H1 (cell line): ENCODE measurements around the gene SLC4A1. TPM values are rescaled to one million over a fixed set of nuclear protein-coding genes. Genes with fewer than 3 reads are reported as not detected.
A peak's percentile ranks its signal among the peaks of the same experiment; 100 is the strongest.

ENCODE experiments used
- ASH2L ChIP-seq: fragments of 200-600, 300-600 bp; sonication (generic); IDR thresholded peaks from one replicate; pipeline ENCODE4 v1.7.1; 2017; ENCODE audit warnings: low read length
- BACH1 ChIP-seq: IDR thresholded peaks from 2 replicates; pipeline ENCODE4 v1.6.1; 2012; ENCODE audit warnings: low read length, improper control_type of control experiment
- CBX5 ChIP-seq: fragments of 300-800, 300-1000 bp; sonication (generic); IDR thresholded peaks from 2 replicates; pipeline ENCODE4 v1.7.1; 2016; ENCODE audit warnings: antibody characterized with exemption, low read length, low read depth
- CBX8 ChIP-seq: fragments of 300-800, 300-1000 bp; sonication (generic); IDR thresholded peaks from 2 replicates; pipeline ENCODE4 v1.7.1; 2016; ENCODE audit warnings: low read depth, low read length, borderline replicate concordance
- CHD1 ChIP-seq: IDR thresholded peaks from 2 replicates; pipeline ENCODE4 v1.6.1; 2012; ENCODE audit warnings: low read depth, low read length, improper control_type of control experiment
- CTBP2 ChIP-seq: IDR thresholded peaks from 2 replicates; pipeline ENCODE4 v1.7.0; 2011; ENCODE audit warnings: borderline replicate concordance, mild to moderate bottlenecking, moderate library complexity, mixed read lengths, low read length; ENCODE audit not compliant: insufficient read depth, insufficient read length
- EZH2 ChIP-seq: fragments of 200-600 bp; sonication (generic); IDR thresholded peaks from 2 replicates; pipeline ENCODE4 v1.7.1; 2012; ENCODE audit warnings: low read depth, mild to moderate bottlenecking, moderate library complexity, low read length, inconsistent platforms; ENCODE audit not compliant: severe bottlenecking
- KDM5A ChIP-seq: fragments of 200-600 bp; IDR thresholded peaks from 2 replicates; pipeline ENCODE4 v1.7.1; 2012; ENCODE audit warnings: mild to moderate bottlenecking, low read length, inconsistent platforms, mixed read lengths
- PHF8 ChIP-seq: fragments of 200-600 bp; sonication (generic); conservative IDR thresholded peaks from 2 replicates; pipeline ENCODE4 v1.7.1; 2012; ENCODE audit warnings: low read depth, mild to moderate bottlenecking, inconsistent platforms, low read length, moderate library complexity
- POLR2A ChIP-seq, 2 experiments: IDR thresholded peaks; 1 replicate in 1 of 2; 2 replicates in 1 of 2; pipeline ENCODE4 v1.6.1; 2011; ENCODE audit warnings: low read depth in 2 of 2, low read length in 2 of 2, mild to moderate bottlenecking in 2 of 2; ENCODE audit errors: control extremely low read depth in 1 of 2
- POLR2AphosphoS5 ChIP-seq: IDR thresholded peaks from 2 replicates; pipeline ENCODE4 v1.6.1; 2011; ENCODE audit warnings: low read depth, low read length
- RAD21 ChIP-seq, 2 experiments: IDR thresholded peaks in 1 of 2; conservative IDR thresholded peaks in 1 of 2; 2 replicates each; pipeline ENCODE4 v1.6.1; 2011; ENCODE audit warnings: low read depth in 2 of 2, low read length in 2 of 2, improper control_type of control experiment in 1 of 2, inconsistent platforms in 1 of 2, mild to moderate bottlenecking in 1 of 2, moderate library complexity in 1 of 2
- RNF2 ChIP-seq: fragments of 200-900, 300-1000 bp; sonication (generic); IDR thresholded peaks from 2 replicates; pipeline ENCODE4 v1.7.1; 2016; ENCODE audit warnings: borderline replicate concordance, low read depth, mild to moderate bottlenecking, antibody characterized with exemption, low read length; ENCODE audit not compliant: poor library complexity, severe bottlenecking; ENCODE audit errors: missing control alignments
- SIRT6 ChIP-seq: IDR thresholded peaks from one replicate; pipeline ENCODE4 v1.7.1; 2012; ENCODE audit warnings: low read length, inconsistent platforms
- SRF ChIP-seq: IDR thresholded peaks from 2 replicates; pipeline ENCODE4 v1.6.1; 2011; ENCODE audit warnings: mild to moderate bottlenecking, low read depth, low read length, moderate library complexity
- TAF1 ChIP-seq: IDR thresholded peaks from 2 replicates; pipeline ENCODE4 v1.6.1; 2011; ENCODE audit warnings: mild to moderate bottlenecking, low read depth, low read length
- TAF7 ChIP-seq: optimal IDR thresholded peaks from 2 replicates; pipeline ENCODE3; 2011; ENCODE audit warnings: low read depth, mild to moderate bottlenecking, inconsistent platforms, low read length, moderate library complexity, borderline replicate concordance
- TCF12 ChIP-seq: IDR thresholded peaks from 2 replicates; pipeline ENCODE4 v1.6.1; 2011; ENCODE audit warnings: low read depth, mild to moderate bottlenecking, low read length
- TEAD4 ChIP-seq: IDR thresholded peaks from 2 replicates; pipeline ENCODE4 v1.6.1; 2012; ENCODE audit warnings: low read depth, low read length, inconsistent platforms, mixed read lengths
- polyA plus RNA-seq, 7 experiments: library from polyadenylated mRNA; depleted of rRNA in 3 of 7; stranded (reverse) in 5 of 7; unstranded in 2 of 7; fragments of >200 nt in 5 of 7; fragments of 200-250 nt in 2 of 7; gene quantifications; 1 replicate in 5 of 7; 2 replicates in 1 of 7; 4 replicates in 1 of 7; pipeline versions ENCODE4 v1.2.1 to v1.2.3, GENCODE V29; 2011 to 2013; ENCODE audit warnings: missing spikeins in 2 of 7, mixed read lengths in 2 of 7
- total RNA-seq: library from RNA; stranded (reverse); fragmentation: NEBNext Ultra II Directional; extraction: Animal tissue kit (Norgen Biotek cat#: 25700); gene quantifications from 2 replicates; pipeline ENCODE4 v1.2.1, GENCODE V29; 2021
- TF ChIP-seq, protein P1 (sequence below): IDR thresholded peaks from 2 replicates; pipeline ENCODE4 v1.6.1; 2011; ENCODE audit warnings: low read length, improper control_type of control experiment
- TF ChIP-seq, protein P2 (sequence below): IDR thresholded peaks from 2 replicates; pipeline ENCODE4 v1.6.1; 2012; ENCODE audit warnings: inconsistent platforms
- TF ChIP-seq, protein P3 (sequence below): IDR thresholded peaks from 2 replicates; pipeline ENCODE4 v1.6.1; 2012; ENCODE audit warnings: inconsistent platforms

SLC4A1 gene
- total and polyA plus RNA-seq, 2 of the 8 experiments (the other 6 are each of a cell fraction or from before 2014, with no cell fraction given): 0.08 TPM; not detected in 1

DNA sequence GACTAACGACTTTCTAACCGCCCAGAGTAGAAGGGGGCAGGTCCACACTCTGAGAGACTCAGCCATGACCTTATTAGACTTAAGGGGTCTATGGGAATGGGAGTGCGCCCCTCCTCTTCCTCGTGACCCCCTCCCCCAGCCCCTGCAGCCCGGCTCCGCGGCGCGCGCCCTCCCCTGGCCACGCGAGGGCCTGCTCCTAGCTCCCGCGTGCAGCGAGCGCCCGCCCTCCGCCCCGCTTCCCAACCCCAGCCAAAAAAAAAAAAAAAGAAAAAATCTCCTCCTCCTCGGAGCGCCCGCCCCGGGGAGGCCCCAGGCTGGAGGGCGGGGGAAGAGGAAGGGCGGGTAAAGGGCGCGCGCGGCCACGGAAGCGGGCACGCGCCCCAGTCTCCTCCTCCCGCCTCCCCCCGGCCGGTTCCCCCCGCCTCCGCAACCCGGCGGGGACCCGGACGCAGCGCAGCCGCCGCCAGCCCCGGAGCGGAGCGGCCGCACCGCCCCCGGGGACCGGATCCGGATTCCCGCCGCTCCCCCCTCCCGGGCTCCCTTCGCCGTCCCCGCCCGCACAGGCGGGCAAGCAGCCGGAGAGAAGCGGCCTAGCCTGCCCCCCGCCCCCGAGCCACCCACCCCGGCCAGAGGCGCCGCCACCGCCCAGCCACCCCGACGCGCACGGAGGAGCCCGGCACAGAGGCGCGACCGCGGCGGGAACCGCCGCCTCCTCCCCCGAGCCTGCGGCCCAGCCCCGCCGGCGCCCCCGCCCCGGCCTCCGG is 49.4 kb downstream of the SLC4A1 start (continued):
- TF ChIP-seq TCF12 (no peak), CHD1 (no peak), CBX5 (no peak), ASH2L (no peak), BACH1 (peak; percentile 31; the same call in 1 of the 2 replicates), RAD21 (IDR thresholded peaks at IDR 0.05 in 1 of 2, conservative IDR thresholded peaks at IDR 0.05 in 1 of 2; ENCODE audit: low read depth in 2 of 2, low read length in 2 of 2) (peak; percentile 8 to 39; a peak in 3 of 4 replicates), CBX8 (no peak), POLR2AphosphoS5 (no peak), TEAD4 (no peak), POLR2A (IDR thresholded peaks at IDR 0.05; ENCODE audit: control extremely low read depth in 1 of 2, low read depth in 2 of 2, low read length in 2 of 2) (peak; percentile 16 to 38; a peak in 2 of 3 replicates), KDM5A (no peak), TAF1 (no peak; the same call in 1 of the 2 replicates), PHF8 (no peak; the same call in 1 of the 2 replicates), SRF (no peak), EZH2 (no peak), RNF2 (no peak), CTBP2 (no peak), SIRT6 (no peak), TAF7 (peak; percentile 0)
- TF ChIP-seq, protein P1, sequence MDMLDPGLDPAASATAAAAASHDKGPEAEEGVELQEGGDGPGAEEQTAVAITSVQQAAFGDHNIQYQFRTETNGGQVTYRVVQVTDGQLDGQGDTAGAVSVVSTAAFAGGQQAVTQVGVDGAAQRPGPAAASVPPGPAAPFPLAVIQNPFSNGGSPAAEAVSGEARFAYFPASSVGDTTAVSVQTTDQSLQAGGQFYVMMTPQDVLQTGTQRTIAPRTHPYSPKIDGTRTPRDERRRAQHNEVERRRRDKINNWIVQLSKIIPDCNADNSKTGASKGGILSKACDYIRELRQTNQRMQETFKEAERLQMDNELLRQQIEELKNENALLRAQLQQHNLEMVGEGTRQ: no peak
- TF ChIP-seq, protein P2, sequence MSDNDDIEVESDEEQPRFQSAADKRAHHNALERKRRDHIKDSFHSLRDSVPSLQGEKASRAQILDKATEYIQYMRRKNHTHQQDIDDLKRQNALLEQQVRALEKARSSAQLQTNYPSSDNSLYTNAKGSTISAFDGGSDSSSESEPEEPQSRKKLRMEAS: peak; percentile 69
- TF ChIP-seq, protein P3, sequence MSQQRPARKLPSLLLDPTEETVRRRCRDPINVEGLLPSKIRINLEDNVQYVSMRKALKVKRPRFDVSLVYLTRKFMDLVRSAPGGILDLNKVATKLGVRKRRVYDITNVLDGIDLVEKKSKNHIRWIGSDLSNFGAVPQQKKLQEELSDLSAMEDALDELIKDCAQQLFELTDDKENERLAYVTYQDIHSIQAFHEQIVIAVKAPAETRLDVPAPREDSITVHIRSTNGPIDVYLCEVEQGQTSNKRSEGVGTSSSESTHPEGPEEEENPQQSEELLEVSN: 0 out of 2 replicates have a peak, but pooled peaks have one; percentile 12
